HL-60 (cell line): ENCODE data around the gene SMIM7.

ENCODE experiments used
- DNase-seq, 2 experiments: peaks; one replicate each; pipeline ENCODE4 v3.0.0-alpha.2; 2010 to 2020; ENCODE audit warnings: low read depth in 1 of 2, low spot score in 1 of 2
- H3K27ac ChIP-seq: fragments of 250-450 bp; sonication (Bioruptor Pico); replicated peaks from 2 replicates; pipeline ENCODE4 v1.5.1; 2020; ENCODE audit warnings: mild to moderate bottlenecking, moderate library complexity
- H3K27me3 ChIP-seq: fragments of 250-450 bp; sonication (Bioruptor Pico); 2 replicates; pipeline ENCODE4 v1.5.1; 2021; ENCODE audit warnings: mild to moderate bottlenecking, moderate library complexity; ENCODE audit not compliant: insufficient read depth, poor library complexity, severe bottlenecking
- H3K4me3 ChIP-seq: replicated peaks from 2 replicates; pipeline ENCODE4 v1.5.1; 2011; ENCODE audit warnings: mild to moderate bottlenecking, control low read depth, low read length; ENCODE audit not compliant: insufficient read depth
- CTCF ChIP-seq: IDR thresholded peaks from one replicate; pipeline ENCODE4 v1.5.1; 2011; ENCODE audit warnings: low read length, control low read depth, inconsistent platforms; ENCODE audit not compliant: insufficient read depth
- GABPA ChIP-seq: IDR thresholded peaks from 2 replicates; pipeline ENCODE4 v1.6.1; 2012; ENCODE audit warnings: low read depth
- POLR2AphosphoS5 ChIP-seq: IDR thresholded peaks from 2 replicates; pipeline ENCODE4 v1.6.1; 2012; ENCODE audit warnings: low read depth
- REST ChIP-seq: IDR thresholded peaks from 2 replicates; pipeline ENCODE4 v1.6.1; 2012; ENCODE audit warnings: low read depth; ENCODE audit not compliant: insufficient replicate concordance
- SPI1 ChIP-seq: IDR thresholded peaks from 2 replicates; pipeline ENCODE4 v1.6.1; 2012; ENCODE audit warnings: low read depth, mild to moderate bottlenecking, borderline replicate concordance

Gene SMIM7

GRCh38 chr19:16615808-16616207 is 44.1 kb downstream of the SMIM7 start:
- H3K4me3 ChIP-seq = no peak overlapping the region
- no peak for DNase-seq
- TF ChIP-seq CTCF (no peak), REST (no peak), POLR2AphosphoS5 (no peak), SPI1 (no peak), GABPA (no peak)
- no peak overlapping the region for H3K27ac ChIP-seq
- H3K27me3 ChIP-seq = no peaks in the 10 kb centered on the region

GRCh38 chr19:16614941-16615340 is 45.0 kb downstream of the SMIM7 start:
- Histone ChIP-seq H3K27me3 (no peaks in the 10 kb centered on the region), H3K4me3 (no peak overlapping the region), H3K27ac (no peak overlapping the region)
- TF ChIP-seq GABPA (no peak), POLR2AphosphoS5 (no peak), SPI1 (no peak), CTCF (no peak), REST (no peak)
- DNase-seq = no peak

- no peak for DNase-seq
- H3K27ac ChIP-seq = no peak overlapping the region
- TF ChIP-seq GABPA (no peak), SPI1 (no peak; the same call in 1 of the 2 replicates), POLR2AphosphoS5 (no peak), CTCF (no peak), REST (no peak)
- no peaks in the 10 kb centered on the region for H3K27me3 ChIP-seq
- H3K4me3 ChIP-seq = no peak overlapping the region
These were observed 46.1 kb downstream of the SMIM7 start for GRCh38 chr19:16613841-16614240.
